ENCODE results near the gene ABI3. TPM values are rescaled to one million over a fixed set of nuclear protein-coding genes. Genes with fewer than 3 reads are reported as not detected.
A peak's percentile ranks its signal among the peaks of the same experiment; 100 is the strongest.

ABI3 gene
- total and polyA plus RNA-seq, 4 donors, result 4.7 to 8.8 (median 5.5) TPM

- DNase-seq (ENCODE audit: low spot score), result peak; percentile 45
- Histone ChIP-seq H3K4me1 (ENCODE audit: control insufficient read depth in 4 of 4, insufficient read depth in 4 of 4, low read length in 3 of 4) (peaks cover 0 to 16% (median 4%) of the 10 kb centered on the region in 4 donors), H3K9ac (ENCODE audit: low read depth in 1 of 2, low read length in 2 of 2) (peak overlapping the region in 1 of 2 donors; percentile 44), H3K36me3 (ENCODE audit: control insufficient read depth in 4 of 4, insufficient read depth in 3 of 4, low read depth in 1 of 4, low read length in 3 of 4) (no peaks in the 10 kb centered on the region), H3K27me3 (ENCODE audit: control insufficient read depth in 4 of 4, insufficient read depth in 4 of 4, low read length in 3 of 4) (no peaks in the 10 kb centered on the region), H3K27ac (ENCODE audit: low read depth in 1 of 2, low read length in 2 of 2) (peak overlapping the region; percentile 35 to 93), H3K4me3 (ENCODE audit: low read depth in 1 of 3, low read length in 3 of 3) (peak overlapping the region; percentile 5 to 72 (median 10)), H3K9me3 (ENCODE audit: control insufficient read depth in 4 of 4, low read length in 3 of 4) (no peaks in the 10 kb centered on the region)
- no peak for TF ChIP-seq GABPA (IDR thresholded peaks at IDR 0.05 in 1 of 2, conservative IDR thresholded peaks at IDR 0.05 in 1 of 2)
- WGBS, result 15% methylated on average over 21 of the region's 21 CpGs
These were observed 16.8 kb upstream of the ABI3 start for GRCh38 chr17:49193513-49194296.

DNA sequence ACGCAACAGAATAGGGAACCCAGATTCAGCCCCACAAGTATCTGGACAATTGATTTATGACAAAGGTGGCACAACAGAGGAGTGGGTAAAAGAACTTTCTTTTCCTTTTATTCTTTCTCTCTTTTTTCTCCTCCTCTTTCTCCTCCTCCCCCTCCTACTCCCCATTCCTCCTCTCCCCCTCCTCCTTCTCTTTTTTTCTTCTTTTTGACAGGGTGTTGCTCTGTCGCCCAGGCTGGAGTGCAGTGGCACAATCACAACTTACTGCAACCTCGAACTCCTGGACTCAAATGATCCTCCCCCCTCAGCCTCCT, 16.3 kb upstream of the ABI3 start:
- Histone ChIP-seq H3K9me3 (ENCODE audit: control insufficient read depth in 4 of 4, low read length in 3 of 4) (no peaks in the 10 kb centered on the region), H3K4me3 (ENCODE audit: low read depth in 1 of 3, low read length in 3 of 3) (no peak overlapping the region), H3K27me3 (ENCODE audit: control insufficient read depth in 4 of 4, insufficient read depth in 4 of 4, low read length in 3 of 4) (no peaks in the 10 kb centered on the region), H3K4me1 (ENCODE audit: control insufficient read depth in 4 of 4, insufficient read depth in 4 of 4, low read length in 3 of 4) (peaks cover 0 to 16% (median 4%) of the 10 kb centered on the region in 4 donors), H3K9ac (ENCODE audit: low read depth in 1 of 2, low read length in 2 of 2) (no peak overlapping the region), H3K36me3 (ENCODE audit: control insufficient read depth in 4 of 4, insufficient read depth in 3 of 4, low read depth in 1 of 4, low read length in 3 of 4) (no peaks in the 10 kb centered on the region), H3K27ac (ENCODE audit: low read depth in 1 of 2, low read length in 2 of 2) (no peak overlapping the region)
- DNase-seq (ENCODE audit: low spot score), result no peak
- 76% methylated on average over 3 of the region's 3 CpGs for WGBS
- no peak for TF ChIP-seq HNF4A (conservative IDR thresholded peaks at IDR 0.05)
- TF ChIP-seq JUND (IDR thresholded peaks at IDR 0.05), result no peak
- TF ChIP-seq HNF4G (IDR thresholded peaks at IDR 0.05), result no peak
- no peak for TF ChIP-seq GABPA (IDR thresholded peaks at IDR 0.05 in 1 of 2, conservative IDR thresholded peaks at IDR 0.05 in 1 of 2)

DNA sequence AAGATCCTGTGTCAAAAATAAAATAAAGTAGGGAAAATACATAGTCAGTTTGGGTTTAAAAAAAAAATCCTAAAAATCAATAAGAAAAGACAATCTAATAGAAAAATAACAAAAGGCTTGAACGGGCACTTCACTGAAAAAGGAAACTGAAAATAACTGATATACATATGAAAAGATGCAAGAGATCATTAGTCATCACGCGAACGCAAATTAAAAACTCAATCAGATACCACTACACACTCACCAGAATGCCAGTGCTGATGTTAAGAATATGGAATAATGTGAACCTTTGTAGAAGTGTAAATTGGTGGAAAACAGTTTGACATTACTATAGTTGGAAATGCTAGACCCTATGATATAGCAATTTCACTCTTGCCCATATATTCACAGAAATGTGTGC, 14.8 kb upstream of the ABI3 start:
- no peak for DNase-seq (ENCODE audit: low spot score)
- no peak overlapping the region for H3K9ac ChIP-seq (ENCODE audit: low read depth in 1 of 2, low read length in 2 of 2)
- no peak overlapping the region for H3K27ac ChIP-seq (ENCODE audit: low read depth in 1 of 2, low read length in 2 of 2)
- 80% methylated on average over 4 of the region's 4 CpGs for WGBS
- peaks cover 0 to 16% (median 4%) of the 10 kb centered on the region in 4 donors for H3K4me1 ChIP-seq (ENCODE audit: control insufficient read depth in 4 of 4, insufficient read depth in 4 of 4, low read length in 3 of 4)
- no peak for TF ChIP-seq TAF1 (conservative IDR thresholded peaks at IDR 0.05)
- no peak for TF ChIP-seq JUND (IDR thresholded peaks at IDR 0.05)
- no peak for TF ChIP-seq HNF4A (conservative IDR thresholded peaks at IDR 0.05)
- no peak for TF ChIP-seq SP1 (IDR thresholded peaks at IDR 0.05)
- no peak for TF ChIP-seq FOXA2 (IDR thresholded peaks at IDR 0.05)
- no peak for TF ChIP-seq RAD21 (IDR thresholded peaks at IDR 0.05)
- no peak for TF ChIP-seq EGR1 (IDR thresholded peaks at IDR 0.05; ENCODE audit: low read depth in 2 of 2)
- TF ChIP-seq, protein P1, sequence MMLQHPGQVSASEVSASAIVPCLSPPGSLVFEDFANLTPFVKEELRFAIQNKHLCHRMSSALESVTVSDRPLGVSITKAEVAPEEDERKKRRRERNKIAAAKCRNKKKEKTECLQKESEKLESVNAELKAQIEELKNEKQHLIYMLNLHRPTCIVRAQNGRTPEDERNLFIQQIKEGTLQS (IDR thresholded peaks at IDR 0.05), result no peak
- TF ChIP-seq, protein P2, sequence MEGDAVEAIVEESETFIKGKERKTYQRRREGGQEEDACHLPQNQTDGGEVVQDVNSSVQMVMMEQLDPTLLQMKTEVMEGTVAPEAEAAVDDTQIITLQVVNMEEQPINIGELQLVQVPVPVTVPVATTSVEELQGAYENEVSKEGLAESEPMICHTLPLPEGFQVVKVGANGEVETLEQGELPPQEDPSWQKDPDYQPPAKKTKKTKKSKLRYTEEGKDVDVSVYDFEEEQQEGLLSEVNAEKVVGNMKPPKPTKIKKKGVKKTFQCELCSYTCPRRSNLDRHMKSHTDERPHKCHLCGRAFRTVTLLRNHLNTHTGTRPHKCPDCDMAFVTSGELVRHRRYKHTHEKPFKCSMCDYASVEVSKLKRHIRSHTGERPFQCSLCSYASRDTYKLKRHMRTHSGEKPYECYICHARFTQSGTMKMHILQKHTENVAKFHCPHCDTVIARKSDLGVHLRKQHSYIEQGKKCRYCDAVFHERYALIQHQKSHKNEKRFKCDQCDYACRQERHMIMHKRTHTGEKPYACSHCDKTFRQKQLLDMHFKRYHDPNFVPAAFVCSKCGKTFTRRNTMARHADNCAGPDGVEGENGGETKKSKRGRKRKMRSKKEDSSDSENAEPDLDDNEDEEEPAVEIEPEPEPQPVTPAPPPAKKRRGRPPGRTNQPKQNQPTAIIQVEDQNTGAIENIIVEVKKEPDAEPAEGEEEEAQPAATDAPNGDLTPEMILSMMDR (IDR thresholded peaks at IDR 0.05; ENCODE audit: low read depth, low read length, missing input control), result no peak
- TF ChIP-seq GABPA (IDR thresholded peaks at IDR 0.05 in 1 of 2, conservative IDR thresholded peaks at IDR 0.05 in 1 of 2), result no peak
- H3K27me3 ChIP-seq (ENCODE audit: control insufficient read depth in 4 of 4, insufficient read depth in 4 of 4, low read length in 3 of 4), result no peaks in the 10 kb centered on the region
- no peaks in the 10 kb centered on the region for H3K36me3 ChIP-seq (ENCODE audit: control insufficient read depth in 4 of 4, insufficient read depth in 3 of 4, low read depth in 1 of 4, low read length in 3 of 4)
- H3K9me3 ChIP-seq (ENCODE audit: control insufficient read depth in 4 of 4, low read length in 3 of 4), result no peaks in the 10 kb centered on the region
- H3K4me3 ChIP-seq (ENCODE audit: low read depth in 1 of 3, low read length in 3 of 3), result no peak overlapping the region
